Neural progenitor cell (in vitro differentiated cells): ENCODE data around the gene MACROD2. TPM values are rescaled to one million over a fixed set of nuclear protein-coding genes. Genes with fewer than 3 reads are reported as not detected.

Source experiments
- DNase-seq: peaks from one replicate; pipeline ENCODE4 v3.0.0-alpha.2; 2016; ENCODE audit warnings: low spot score
- H2AFZ ChIP-seq: fragments of 200-600 bp; sonication (generic); replicated peaks from 2 replicates; pipeline ENCODE4 v1.6.1; 2016; ENCODE audit warnings: antibody characterized with exemption
- H3F3A ChIP-seq: fragments of 200-600 bp; sonication (generic); 2 replicates; pipeline ENCODE4 v1.6.1; 2016; ENCODE audit warnings: antibody characterized with exemption, low read depth
- H3K27ac ChIP-seq: fragments of 200-600 bp; sonication (generic); 2 replicates; pipeline ENCODE4 v1.5.1; 2016; ENCODE audit warnings: mild to moderate bottlenecking
- H3K27me3 ChIP-seq: fragments of 200-600 bp; sonication (generic); 2 replicates; pipeline ENCODE4 v1.6.1; 2016; ENCODE audit warnings: mild to moderate bottlenecking, moderate library complexity
- H3K36me3 ChIP-seq: fragments of 200-600 bp; sonication (generic); 2 replicates; pipeline ENCODE4 v1.5.1; 2016
- H3K4me1 ChIP-seq: fragments of 200-600 bp; sonication (generic); 2 replicates; pipeline ENCODE4 v1.6.1; 2016; ENCODE audit warnings: mixed run types
- H3K4me2 ChIP-seq: fragments of 200-600 bp; sonication (generic); 2 replicates; pipeline ENCODE4 v1.6.1; 2016
- H3K4me3 ChIP-seq: fragments of 200-600 bp; sonication (generic); 2 replicates; pipeline ENCODE4 v1.5.1; 2016
- H3K79me2 ChIP-seq: fragments of 200-600 bp; sonication (generic); 2 replicates; pipeline ENCODE4 v1.6.1; 2016; ENCODE audit warnings: low read depth
- H3K9ac ChIP-seq: fragments of 200-600 bp; sonication (generic); 2 replicates; pipeline ENCODE4 v1.6.1; 2016
- H3K9me3 ChIP-seq: fragments of 200-600 bp; sonication (generic); 2 replicates; pipeline ENCODE4 v1.5.1; 2016; ENCODE audit warnings: low read depth
- H4K20me1 ChIP-seq: fragments of 200-600 bp; sonication (generic); 2 replicates; pipeline ENCODE4 v1.6.1; 2016; ENCODE audit warnings: low read depth
- H3K27ac Mint-ChIP-seq: 3 replicates; pipeline ENCODE4 v1.8.0; 2021; ENCODE audit warnings: mixed read lengths
- H3K27me3 Mint-ChIP-seq: 2 replicates; pipeline ENCODE4 v1.8.0; 2022; ENCODE audit warnings: low read depth, mild to moderate bottlenecking, inconsistent platforms, moderate library complexity, mixed read lengths; ENCODE audit not compliant: insufficient read depth
- H3K36me3 Mint-ChIP-seq: 3 replicates; pipeline ENCODE4 v1.8.0; 2021; ENCODE audit warnings: mixed read lengths
- H3K4me1 Mint-ChIP-seq: 3 replicates; pipeline ENCODE4 v1.8.0; 2021; ENCODE audit warnings: mixed read lengths
- H3K4me3 Mint-ChIP-seq: 3 replicates; pipeline ENCODE4 v1.8.0; 2021; ENCODE audit warnings: mild to moderate bottlenecking, moderate library complexity, mixed read lengths
- H3K9me3 Mint-ChIP-seq: 3 replicates; pipeline ENCODE4 v1.8.0; 2020; ENCODE audit warnings: mixed read lengths
- CTCF ChIP-seq: fragments of 200-600 bp; sonication (generic); IDR thresholded peaks from 2 replicates; pipeline ENCODE4 v1.5.1; 2017; ENCODE audit warnings: antibody characterized with exemption, mild to moderate bottlenecking
- EZH2 ChIP-seq: fragments of 200-600 bp; sonication (generic); IDR thresholded peaks from 2 replicates; pipeline ENCODE4 v1.6.1; 2017; ENCODE audit warnings: antibody characterized with exemption, mild to moderate bottlenecking, moderate library complexity
- EZH2phosphoT487 ChIP-seq: fragments of 200-600 bp; sonication (generic); IDR thresholded peaks from 2 replicates; pipeline ENCODE4 v1.6.1; 2017; ENCODE audit warnings: antibody characterized with exemption
- total RNA-seq: library from RNA; depleted of rRNA; stranded (reverse); fragments of >200 nt; gene quantifications from 2 replicates; pipeline ENCODE4 v1.2.3, GENCODE V29; 2015; ENCODE audit warnings: low replicate concordance

MACROD2 gene
- total RNA-seq, 1 donor from 2014 or later: 11.9 TPM

- no peak overlapping the region for H3K4me3 Mint-ChIP-seq
Measured at GRCh38 chr20:14193443-14193842, 198.1 kb downstream of the MACROD2 start.

GRCh38 chr20:14193885-14194284, 198.6 kb downstream of the MACROD2 start:
- Histone ChIP-seq H3K9me3 (no peaks in the 10 kb centered on the region), H3K79me2 (no peaks in the 10 kb centered on the region), H3F3A (no peaks in the 10 kb centered on the region), H3K36me3 (no peaks in the 10 kb centered on the region), H3K27ac (no peak overlapping the region), H3K9ac (no peak overlapping the region), H4K20me1 (no peaks in the 10 kb centered on the region), H2AFZ (no peak overlapping the region), H3K4me1 (peaks cover 7% of the 10 kb centered on the region), H3K4me3 (no peak overlapping the region), H3K27me3 (no peaks in the 10 kb centered on the region), H3K4me2 (no peak overlapping the region)
- Mint-ChIP-seq H3K9me3 (no peaks in the 10 kb centered on the region), H3K4me3 (no peak overlapping the region), H3K36me3 (no peaks in the 10 kb centered on the region), H3K4me1 (peaks cover 11% of the 10 kb centered on the region), H3K27me3 (peaks cover 4% of the 10 kb centered on the region), H3K27ac (no peak overlapping the region)
- peak; percentile 22 for DNase-seq
- TF ChIP-seq EZH2 (no peak), CTCF (peak; percentile 23), EZH2phosphoT487 (no peak)

More at GRCh38 chr20:14193443-14193842, 198.1 kb downstream of the MACROD2 start:
- H3K4me3 ChIP-seq: no peak overlapping the region
- no peaks in the 10 kb centered on the region for H3K9me3 ChIP-seq
- no peak overlapping the region for H3K27ac Mint-ChIP-seq
- H3K9ac ChIP-seq: no peak overlapping the region
- no peaks in the 10 kb centered on the region for H3F3A ChIP-seq
- H3K27ac ChIP-seq: no peak overlapping the region
- H3K36me3 Mint-ChIP-seq: no peaks in the 10 kb centered on the region
- no peak overlapping the region for H2AFZ ChIP-seq
- peaks cover 2% of the 10 kb centered on the region for H3K4me1 ChIP-seq
- peak; percentile 15 for DNase-seq
- H3K36me3 ChIP-seq: no peaks in the 10 kb centered on the region
- no peak for TF ChIP-seq CTCF
- TF ChIP-seq EZH2: no peak
- TF ChIP-seq EZH2phosphoT487: no peak
- peaks cover 4% of the 10 kb centered on the region for H3K27me3 Mint-ChIP-seq
- no peaks in the 10 kb centered on the region for H3K9me3 Mint-ChIP-seq
- no peaks in the 10 kb centered on the region for H3K27me3 ChIP-seq
- H4K20me1 ChIP-seq: no peaks in the 10 kb centered on the region
- no peak overlapping the region for H3K4me2 ChIP-seq
- H3K4me1 Mint-ChIP-seq: peaks cover 6% of the 10 kb centered on the region
- H3K79me2 ChIP-seq: no peaks in the 10 kb centered on the region

DNA sequence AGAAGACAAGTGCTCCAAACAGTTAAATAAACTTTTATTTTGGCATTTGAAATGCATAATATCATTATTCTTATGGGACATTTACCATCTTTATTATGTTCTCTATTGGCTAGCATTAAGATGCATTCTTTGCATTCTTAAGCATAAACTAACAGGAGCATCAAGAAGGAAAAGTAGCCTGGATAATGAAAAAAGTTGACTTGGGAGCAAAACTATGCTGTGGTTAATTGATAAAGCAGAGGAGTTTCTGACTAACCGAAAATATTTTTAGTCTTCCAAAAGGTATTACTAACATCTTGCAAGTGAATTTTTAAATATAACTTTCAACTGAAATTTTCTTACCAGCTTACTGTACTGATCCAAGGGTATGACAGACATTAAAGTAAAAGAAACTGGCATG, 201.8 kb downstream of the MACROD2 start:
- no peak for DNase-seq
- H3K9ac ChIP-seq: no peak overlapping the region
- no peak overlapping the region for H3K4me3 Mint-ChIP-seq
- no peak for TF ChIP-seq CTCF
- TF ChIP-seq EZH2phosphoT487: no peak
- TF ChIP-seq EZH2: no peak
- no peak overlapping the region for H3K27ac Mint-ChIP-seq
- peaks cover 3% of the 10 kb centered on the region for H3K27me3 Mint-ChIP-seq
- H2AFZ ChIP-seq: no peak overlapping the region
- H3K79me2 ChIP-seq: no peaks in the 10 kb centered on the region
- no peaks in the 10 kb centered on the region for H3K9me3 Mint-ChIP-seq
- H3K4me1 ChIP-seq: peaks cover 8% of the 10 kb centered on the region
- H3K36me3 Mint-ChIP-seq: no peaks in the 10 kb centered on the region
- H4K20me1 ChIP-seq: no peaks in the 10 kb centered on the region
- H3K27me3 ChIP-seq: no peaks in the 10 kb centered on the region
- no peak overlapping the region for H3K4me2 ChIP-seq
- no peaks in the 10 kb centered on the region for H3K9me3 ChIP-seq
- H3K4me3 ChIP-seq: no peak overlapping the region
- no peaks in the 10 kb centered on the region for H3K36me3 ChIP-seq
- H3K27ac ChIP-seq: no peak overlapping the region
- H3K4me1 Mint-ChIP-seq: peaks cover 19% of the 10 kb centered on the region
- H3F3A ChIP-seq: no peaks in the 10 kb centered on the region
